IMR-90 (cell line): ENCODE measurements around the gene CTBP2. TPM values are rescaled to one million over a fixed set of nuclear protein-coding genes. Genes with fewer than 3 reads are reported as not detected.

Experiments
- ATAC-seq: fragments of 200-7000 bp; cut with Tn5 transposase; 2 replicates; pipeline ENCODE4 v1.9.1; 2020; ENCODE audit warnings: low read depth, mild to moderate bottlenecking, moderate library complexity
- BruUV-seq: library from RNA; stranded (reverse); fragments of 400-500 nt; replicated peaks from 2 replicates; lab custom pipeline; 2021; lab: Mats Ljungman, UMichigan
- CTCF ChIA-PET: fragments of 300-600 bp; formaldehyde crosslinking; extraction: SDS; loops from one replicate; lab custom pipeline; 2021; ENCODE audit warnings: antibody characterized with exemption; lab: Yijun Ruan, JAX
- POLR2A ChIA-PET: fragments of 300-600 bp; sonication (Branson Sonifier 250); formaldehyde crosslinking; loops from one replicate; lab custom pipeline; 2022; ENCODE audit warnings: antibody characterized with exemption; ENCODE audit not compliant: unreplicated experiment; lab: Charles Lee
- DNase-seq: peaks from one replicate; pipeline ENCODE4 v3.0.0; 2013
- H2AFZ ChIP-seq: replicated peaks from 2 replicates; pipeline ENCODE3; 2013; ENCODE audit warnings: low read length, mild to moderate bottlenecking; ENCODE audit not compliant: poor library complexity
- H2AK5ac ChIP-seq: 2 replicates; pipeline ENCODE4 v1.6.1; 2013; ENCODE audit warnings: low read depth, low read length, inconsistent platforms
- H2AK9ac ChIP-seq: replicated peaks from 2 replicates; pipeline ENCODE3; 2013; ENCODE audit warnings: mild to moderate bottlenecking, low read depth, low read length, moderate library complexity; ENCODE audit not compliant: poor library complexity
- H2BK120ac ChIP-seq: 2 replicates; pipeline ENCODE4 v1.6.1; 2013; ENCODE audit warnings: low read depth, low read length, inconsistent platforms
- H2BK15ac ChIP-seq: 3 replicates; pipeline ENCODE4 v1.6.1; 2013; ENCODE audit warnings: low read depth, low read length, inconsistent platforms
- H2BK20ac ChIP-seq: 2 replicates; pipeline ENCODE4 v1.6.1; 2013; ENCODE audit warnings: low read depth, mild to moderate bottlenecking, inconsistent platforms, low read length, moderate library complexity
- H2BK5ac ChIP-seq: 2 replicates; pipeline ENCODE4 v1.6.1; 2013; ENCODE audit warnings: mild to moderate bottlenecking, low read depth, low read length, inconsistent platforms; ENCODE audit not compliant: poor library complexity, severe bottlenecking
- H3K14ac ChIP-seq: replicated peaks from 2 replicates; pipeline ENCODE4 v1.6.1; 2013; ENCODE audit warnings: low read depth, low read length, inconsistent platforms
- H3K18ac ChIP-seq: 2 replicates; pipeline ENCODE4 v1.6.1; 2013; ENCODE audit warnings: low read depth, low read length, control low read depth
- H3K23ac ChIP-seq: 2 replicates; pipeline ENCODE4 v1.6.1; 2013; ENCODE audit warnings: low read depth, low read length, inconsistent platforms
- H3K27ac ChIP-seq: 2 replicates; pipeline ENCODE4 v1.5.1; 2013; ENCODE audit warnings: mild to moderate bottlenecking, control low read depth, low read length; ENCODE audit not compliant: insufficient read depth
- H3K27me3 ChIP-seq: 2 replicates; pipeline ENCODE4 v1.6.1; 2013; ENCODE audit warnings: low read length; ENCODE audit not compliant: control insufficient read depth, insufficient read depth
- H3K36me3 ChIP-seq: 2 replicates; pipeline ENCODE4 v1.6.1; 2013; ENCODE audit warnings: low read length, mixed read lengths; ENCODE audit not compliant: control insufficient read depth, insufficient read depth
- H3K4ac ChIP-seq: 2 replicates; pipeline ENCODE4 v1.6.1; 2013; ENCODE audit warnings: low read depth, low read length, inconsistent platforms
- H3K4me1 ChIP-seq: 2 replicates; pipeline ENCODE4 v1.6.1; 2013; ENCODE audit warnings: low read length, mixed read lengths; ENCODE audit not compliant: control insufficient read depth, insufficient read depth
- H3K4me2 ChIP-seq: 2 replicates; pipeline ENCODE4 v1.6.1; 2013; ENCODE audit warnings: low read depth, mild to moderate bottlenecking, control low read depth, low read length, moderate library complexity
- H3K4me3 ChIP-seq: 2 replicates; pipeline ENCODE4 v1.5.1; 2013; ENCODE audit warnings: low read depth, mild to moderate bottlenecking, control low read depth, low read length, moderate library complexity; ENCODE audit not compliant: insufficient read depth
- H3K56ac ChIP-seq: 2 replicates; pipeline ENCODE4 v1.6.1; 2013; ENCODE audit warnings: low read length, inconsistent platforms; ENCODE audit not compliant: insufficient read depth; ENCODE audit errors: extremely low read depth
- H3K79me1 ChIP-seq, 2 experiments: 2 replicates each; pipeline ENCODE4 v1.6.1; 2013; ENCODE audit warnings: low read length in 2 of 2, inconsistent platforms in 1 of 2, low read depth in 1 of 2
- H3K9ac ChIP-seq: 2 replicates; pipeline ENCODE4 v1.6.1; 2013; ENCODE audit warnings: low read depth, low read length, control low read depth
- H3K9me1 ChIP-seq: 2 replicates; pipeline ENCODE4 v1.6.1; 2013; ENCODE audit warnings: low read length, inconsistent platforms; ENCODE audit not compliant: insufficient read depth
- H3K9me3 ChIP-seq: 2 replicates; pipeline ENCODE4 v1.6.1; 2013; ENCODE audit warnings: low read length; ENCODE audit not compliant: control insufficient read depth, insufficient read depth
- H4K20me1 ChIP-seq: 2 replicates; pipeline ENCODE4 v1.6.1; 2013; ENCODE audit warnings: low read length, inconsistent platforms; ENCODE audit not compliant: insufficient read depth
- H4K5ac ChIP-seq: 2 replicates; pipeline ENCODE4 v1.6.1; 2013; ENCODE audit warnings: mild to moderate bottlenecking, low read depth, low read length, control low read depth
- H4K8ac ChIP-seq, 2 experiments: 2 replicates each; pipeline ENCODE4 v1.6.1; 2013; ENCODE audit warnings: low read depth in 2 of 2, low read length in 2 of 2, control low read depth in 1 of 2, inconsistent platforms in 1 of 2
- H4K91ac ChIP-seq: 2 replicates; pipeline ENCODE4 v1.6.1; 2013; ENCODE audit warnings: low read depth, low read length, inconsistent platforms; ENCODE audit not compliant: insufficient read depth
- MAFK ChIP-seq: IDR thresholded peaks from 2 replicates; pipeline ENCODE4 v1.6.1; 2012; ENCODE audit warnings: low read depth, low read length, improper control_type of control experiment
- RFX5 ChIP-seq: IDR thresholded peaks from 2 replicates; pipeline ENCODE4 v1.8.0; 2012; ENCODE audit warnings: low read depth, mild to moderate bottlenecking, low read length, moderate library complexity
- WGBS, 2 experiments: methylation state at CpG; one replicate each; pipeline versions ENCODE4 v1.1.5 to v1.1.7; 2013; ENCODE audit warnings: missing lambda C conversion rate in 2 of 2; ENCODE audit not compliant: insufficient read length in 1 of 2; ENCODE audit errors: extremely low coverage in 2 of 2; 5-methylcytosine and 5-hydroxymethylcytosine counted together
- dilution Hi-C: fragments of 300-500 bp; cut with HindIII; formaldehyde crosslinking; loops from one replicate; pipeline ENCODE4 v1.14.3; 2018; ENCODE audit warnings: low sequenced_read_pairs; ENCODE audit not compliant: unreplicated experiment
- in situ Hi-C: fragments of 300-500 bp; cut with MboI; formaldehyde crosslinking; loops from 3 replicates; pipeline ENCODE4 v1.14.3; 2019; ENCODE audit warnings: low sequenced_read_pairs, inconsistent platforms, mixed read lengths
- intact Hi-C: fragments of 100-400 bp; cut with micrococcal nuclease; formaldehyde crosslinking; loops from 2 replicates; pipeline ENCODE4 v1.10.0; 2022
- polyA plus RNA-seq, 3 experiments: library from polyadenylated mRNA; depleted of rRNA; stranded (reverse); fragments of >200 nt; gene quantifications; 2 replicates each; pipeline ENCODE4 v1.2.3, GENCODE V29; 2012; ENCODE audit warnings: low replicate concordance in 1 of 3
- total RNA-seq: library from RNA; depleted of rRNA; stranded (reverse); fragments of >200 nt; gene quantifications from 2 replicates; pipeline ENCODE4 v1.2.3, GENCODE V29; 2012

Gene CTBP2
- total and polyA plus RNA-seq, 2 of the 4 experiments (the other 2 are of a cell fraction) = 81.0 to 86.6 TPM

GRCh38 chr10:125084614-125085257 is 75.6 kb downstream of the CTBP2 start:
- 95% methylated on average over 4 of the region's 18 CpGs; no CpG with 5 or more reads in 1 of the 2 experiments for WGBS, 2 experiments

More at GRCh38 chr10:125084614-125085257, 75.6 kb downstream of the CTBP2 start:
- Histone ChIP-seq H3K9me1 (peaks cover 51% of the 10 kb centered on the region), H3K9ac (no peak overlapping the region), H3K36me3 (peaks cover 13% of the 10 kb centered on the region), H3K4me1 (peaks cover 30% of the 10 kb centered on the region), H3K4ac (peak overlapping the region; percentile 85), H4K8ac (peak overlapping the region; percentile 3 to 57; a peak in 1 of 4 replicates), H3K27ac (peak overlapping the region; percentile 20; the same call in 1 of the 2 replicates), H3K9me3 (no peaks in the 10 kb centered on the region), H2BK120ac (peak overlapping the region; percentile 80), H2AFZ (peak overlapping the region; percentile 75), H3K4me3 (no peak overlapping the region), H2AK5ac (peak overlapping the region; percentile 87), H3K4me2 (no peak overlapping the region), H3K56ac (no peak overlapping the region), H2BK20ac (peak overlapping the region; percentile 77), H3K79me1 (peaks cover 48 to 84% of the 10 kb centered on the region in 2 experiments), H4K5ac (peak overlapping the region; percentile 44; the same call in 1 of the 2 replicates), H2BK5ac (peak overlapping the region; percentile 70), H3K27me3 (no peaks in the 10 kb centered on the region), H4K91ac (peak overlapping the region; percentile 88), H3K18ac (peak overlapping the region; percentile 26; the same call in 1 of the 2 replicates), H2BK15ac (peak overlapping the region; percentile 87; the same call in 2 of the 3 replicates), H3K23ac (no peak overlapping the region), H4K20me1 (peaks cover 32% of the 10 kb centered on the region), H2AK9ac (peak overlapping the region; percentile 89), H3K14ac (peak overlapping the region; percentile 51)
- in situ Hi-C loops (no loop called here), intact Hi-C loops (loop anchor here (2.0 kb wide), 1 partner anchor 64 kb away; no protein-coding TSS in a partner anchor), dilution Hi-C loops (no loop called here)
- no TSS peak for BruUV-seq
- DNase-seq = no peak
- POLR2A ChIA-PET = no interaction called here
- CTCF ChIA-PET = no interaction called here
- TF ChIP-seq RFX5 (no peak), MAFK (peak; percentile 53)
- ATAC-seq = no peak
